GM12872 (cell line): ENCODE data around the gene ITFG2.

Experiments used
- CTCF ChIP-seq: IDR thresholded peaks from 3 replicates; pipeline ENCODE4 v1.5.1; 2011; ENCODE audit warnings: low read depth, mild to moderate bottlenecking, low read length, moderate library complexity; ENCODE audit not compliant: insufficient read depth

The ITFG2 gene

GRCh38 chr12:2773199-2773875 lies 39.1 kb upstream of the ITFG2 start:
- no peak for TF ChIP-seq CTCF

- TF ChIP-seq CTCF, result no peak
These were observed 37.0 kb upstream of the ITFG2 start for GRCh38 chr12:2775431-2775830.

- TF ChIP-seq CTCF, result no peak
These were observed 36.2 kb upstream of the ITFG2 start for GRCh38 chr12:2776129-2776806.

- TF ChIP-seq CTCF, result no peak
These were observed 33.2 kb upstream of the ITFG2 start for GRCh38 chr12:2779281-2779680.

GRCh38 chr12:2783936-2784600 lies 28.4 kb upstream of the ITFG2 start:
- peak; percentile 95 for TF ChIP-seq CTCF

GRCh38 chr12:2785017-2785416 lies 27.5 kb upstream of the ITFG2 start:
- no peak for TF ChIP-seq CTCF

GRCh38 chr12:2791089-2791488 lies 21.4 kb upstream of the ITFG2 start:
- no peak for TF ChIP-seq CTCF
